CD8-positive, alpha-beta memory T cell (primary cell): Measurements from ENCODE around the gene MAST3. TPM values are rescaled to one million over a fixed set of nuclear protein-coding genes. Genes with fewer than 3 reads are reported as not detected.
A peak's percentile ranks its signal among the peaks of the same experiment; 100 is the strongest.

ENCODE experiments used
- CTCF ChIA-PET: fragments of 350-600 bp; sonication (Branson Sonifier 250); formaldehyde crosslinking; loops from one replicate; lab custom pipeline; 2021; ENCODE audit warnings: antibody characterized with exemption; lab: Charles Lee
- POLR2A ChIA-PET: fragments of 350-600 bp; sonication (Branson Sonifier 250); formaldehyde crosslinking; loops from one replicate; lab custom pipeline; 2021; ENCODE audit warnings: antibody characterized with exemption; lab: Charles Lee
- DNase-seq, 5 donors: peaks; one replicate each; pipeline versions ENCODE4 v3.0.0 to v3.0.0-alpha.2; 2020 to 2022; ENCODE audit warnings: mixed read lengths in 1 of 5
- H3K27ac ChIP-seq: one replicate; pipeline ENCODE4 v1.7.0; 2013; ENCODE audit warnings: low read depth, mild to moderate bottlenecking, low read length, moderate library complexity
- H3K27me3 ChIP-seq: 2 replicates; pipeline ENCODE4 v1.7.0; 2013; ENCODE audit warnings: low read length, mild to moderate bottlenecking; ENCODE audit not compliant: insufficient read depth, poor library complexity, severe bottlenecking
- H3K36me3 ChIP-seq: 2 replicates; pipeline ENCODE4 v1.7.0; 2013; ENCODE audit warnings: mild to moderate bottlenecking, low read length, moderate library complexity; ENCODE audit not compliant: insufficient read depth
- H3K4me1 ChIP-seq: 2 replicates; pipeline ENCODE4 v1.7.0; 2013; ENCODE audit warnings: mild to moderate bottlenecking, low read length, moderate library complexity; ENCODE audit not compliant: insufficient read depth
- H3K4me3 ChIP-seq: 2 replicates; pipeline ENCODE4 v1.7.0; 2013; ENCODE audit warnings: mild to moderate bottlenecking, low read length
- H3K9me3 ChIP-seq: 2 replicates; pipeline ENCODE4 v1.7.0; 2013; ENCODE audit warnings: mild to moderate bottlenecking, low read length
- H3K27ac Mint-ChIP-seq, 8 donors: one replicate each; pipeline ENCODE4 v1.8.0; 2020 to 2021; ENCODE audit warnings: mixed read lengths in 8 of 8, mild to moderate bottlenecking in 6 of 8, inconsistent platforms in 3 of 8, moderate library complexity in 3 of 8
- H3K27me3 Mint-ChIP-seq, 2 donors: one replicate each; pipeline ENCODE4 v1.8.0; 2020 to 2021; ENCODE audit warnings: mixed read lengths in 2 of 2, mild to moderate bottlenecking in 1 of 2, moderate library complexity in 1 of 2
- H3K36me3 Mint-ChIP-seq, 3 donors: one replicate each; pipeline ENCODE4 v1.8.0; 2020 to 2021; ENCODE audit warnings: mixed read lengths in 3 of 3, inconsistent platforms in 1 of 3, mild to moderate bottlenecking in 1 of 3
- H3K4me1 Mint-ChIP-seq, 3 donors: one replicate each; pipeline ENCODE4 v1.8.0; 2020 to 2021; ENCODE audit warnings: mixed read lengths in 3 of 3, inconsistent platforms in 1 of 3, mild to moderate bottlenecking in 1 of 3
- H3K4me3 Mint-ChIP-seq, 7 donors: one replicate each; pipeline ENCODE4 v1.8.0; 2020 to 2021; ENCODE audit warnings: mixed read lengths in 7 of 7, mild to moderate bottlenecking in 6 of 7, moderate library complexity in 4 of 7, inconsistent platforms in 2 of 7
- H3K9me3 Mint-ChIP-seq, 5 donors: one replicate each; pipeline ENCODE4 v1.8.0; 2020 to 2022; ENCODE audit warnings: mixed read lengths in 5 of 5, mild to moderate bottlenecking in 3 of 5, moderate library complexity in 2 of 5, inconsistent platforms in 1 of 5
- polyA plus RNA-seq: library from polyadenylated mRNA; unstranded; fragments of 300-500 nt; fragmentation: Illumina TruSeq; gene quantifications from one replicate; pipeline ENCODE4 v1.2.3, GENCODE V29; 2021
- total RNA-seq, 2 experiments: library from RNA; stranded (reverse); gene quantifications; one replicate each; pipeline ENCODE4 v1.2.3, GENCODE V29; 2021

The MAST3 gene
- total and polyA plus RNA-seq, 3 experiments from 2014 or later, result 15.0 to 18.6 (median 15.9) TPM

DNA sequence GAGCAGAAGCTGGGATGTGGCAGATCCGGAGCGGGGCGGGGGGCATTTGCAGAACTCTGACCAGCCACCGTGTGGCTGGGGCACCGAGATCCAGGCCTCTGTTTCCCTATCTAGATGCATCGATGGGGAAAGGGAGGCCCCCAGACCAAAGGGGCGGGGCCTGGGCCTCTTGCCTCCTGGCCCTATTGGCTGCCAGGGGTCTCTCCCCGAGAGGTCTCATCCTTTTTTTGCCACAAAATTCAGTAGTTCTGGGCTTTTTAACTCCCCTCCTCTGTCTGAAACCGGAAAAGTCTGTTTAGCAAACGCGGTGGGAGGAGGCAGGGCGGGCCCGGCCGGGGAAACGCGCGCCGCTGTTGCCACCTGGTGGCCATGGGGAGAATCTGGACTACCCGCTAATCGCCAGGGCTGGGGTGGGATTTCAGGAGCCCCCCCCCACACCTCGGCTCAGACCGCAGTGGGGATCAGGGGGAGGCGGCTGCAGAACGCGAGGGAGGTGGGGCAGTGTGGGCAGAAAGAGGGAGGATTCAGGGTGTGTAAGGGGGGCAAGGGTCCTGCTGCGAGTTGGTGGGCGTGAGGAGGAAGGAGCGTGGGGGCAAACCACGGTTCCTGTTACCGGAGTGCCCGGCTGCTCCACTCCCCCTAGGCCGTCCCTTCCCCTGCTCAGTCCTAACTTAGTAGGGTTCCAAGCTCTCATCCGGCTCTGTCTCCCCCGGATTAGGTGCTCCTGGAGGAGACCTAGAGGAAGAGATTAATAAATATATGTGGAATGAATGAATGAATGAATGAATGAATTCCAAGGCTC lies 39.2 kb upstream of the MAST3 start:
- Histone ChIP-seq H3K4me1 (peaks cover 13% of the 10 kb centered on the region), H3K9me3 (no peaks in the 10 kb centered on the region), H3K36me3 (peaks cover 7% of the 10 kb centered on the region), H3K27me3 (no peaks in the 10 kb centered on the region), H3K27ac (peak overlapping the region; percentile 38), H3K4me3 (no peak overlapping the region)
- peak overlapping the region in 7 of 8 donors; percentile 68 to 92 (median 84) for H3K27ac Mint-ChIP-seq
- peaks cover 0 to 1% of the 10 kb centered on the region in 2 donors for H3K27me3 Mint-ChIP-seq
- ChIA-PET POLR2A (interaction anchor here (0.7 to 2.3 kb wide), 5 partner anchors 13 to 59 kb away, joined by 3 to 15 read pairs (median 3); partner anchors contain the start of gene ARRDC2), CTCF (interaction anchor here (0.6 to 10.6 kb wide), 29 partner anchors 13 to 126 kb away, joined by 3 to 168 read pairs (median 4); partner anchors contain the start of genes ARRDC2 and CCDC124)
- peaks cover 7 to 15% (median 8%) of the 10 kb centered on the region in 3 donors for H3K4me1 Mint-ChIP-seq
- H3K4me3 Mint-ChIP-seq, result peak overlapping the region in 3 of 7 donors; percentile 32 to 76 (median 42)
- H3K36me3 Mint-ChIP-seq, result peaks cover 0 to 29% (median 8%) of the 10 kb centered on the region in 3 donors
- no peaks in the 10 kb centered on the region for H3K9me3 Mint-ChIP-seq
- DNase-seq, result peak; percentile 72 to 88 (median 74)

- POLR2A ChIA-PET, result interaction anchor here (1.0 to 2.3 kb wide), 3 partner anchors 42 to 56 kb away, joined by 3 to 15 read pairs (median 3); partner anchors contain the start of gene ARRDC2
- Histone ChIP-seq H3K4me3 (no peak overlapping the region), H3K4me1 (peaks cover 13% of the 10 kb centered on the region), H3K27ac (no peak overlapping the region), H3K36me3 (peaks cover 7% of the 10 kb centered on the region), H3K9me3 (no peaks in the 10 kb centered on the region), H3K27me3 (no peaks in the 10 kb centered on the region)
- CTCF ChIA-PET, result interaction anchor here (0.7 to 10.6 kb wide), 20 partner anchors 15 to 199 kb away, joined by 3 to 168 read pairs (median 4); partner anchors contain the start of genes ARRDC2, CCDC124 and RPL18A
- peak overlapping the region in 3 of 8 donors; percentile 11 to 66 (median 55) for H3K27ac Mint-ChIP-seq
- no peaks in the 10 kb centered on the region for H3K9me3 Mint-ChIP-seq
- peaks cover 0 to 32% (median 9%) of the 10 kb centered on the region in 3 donors for H3K36me3 Mint-ChIP-seq
- H3K4me3 Mint-ChIP-seq, result no peak overlapping the region
- DNase-seq, result no peak
- peaks cover 0 to 1% of the 10 kb centered on the region in 2 donors for H3K27me3 Mint-ChIP-seq
- H3K4me1 Mint-ChIP-seq, result peaks cover 7 to 10% (median 8%) of the 10 kb centered on the region in 3 donors
Observed at GRCh38 chr19:18059297-18059696, 38.3 kb upstream of the MAST3 start.

DNA sequence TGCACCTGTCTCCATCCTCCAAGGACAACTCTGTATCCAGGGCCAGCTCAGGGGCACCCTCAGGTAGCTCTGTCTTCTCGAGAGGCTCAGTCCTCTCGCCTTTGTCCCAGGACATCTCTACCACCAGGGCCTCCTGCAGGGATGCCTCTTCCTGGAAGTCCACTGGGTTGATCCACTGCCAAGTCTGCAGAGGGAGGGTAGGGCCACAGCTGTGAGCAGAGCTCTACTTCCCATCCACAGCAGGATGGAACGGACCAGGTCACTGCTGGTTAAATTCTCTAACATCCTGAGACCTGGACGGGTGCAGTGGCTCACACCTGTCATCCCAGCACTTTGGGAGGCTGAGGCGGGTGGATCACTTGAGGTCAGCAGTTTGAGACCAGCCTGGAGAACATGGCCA lies 37.7 kb upstream of the MAST3 start:
- ChIA-PET POLR2A (interaction anchor here (1.0 to 2.3 kb wide), 2 partner anchors 43 to 52 kb away, joined by 3 to 15 read pairs; partner anchors contain the start of gene ARRDC2), CTCF (interaction anchor here (1.1 to 10.6 kb wide), 13 partner anchors 16 to 200 kb away, joined by 3 to 168 read pairs (median 5); partner anchors contain the start of genes ARRDC2 and RPL18A)
- H3K36me3 Mint-ChIP-seq, result peaks cover 4 to 35% (median 9%) of the 10 kb centered on the region in 3 donors
- H3K9me3 ChIP-seq, result no peaks in the 10 kb centered on the region
- DNase-seq, result no peak
- H3K27ac Mint-ChIP-seq, result no peak overlapping the region
- peaks cover 7 to 10% (median 8%) of the 10 kb centered on the region in 3 donors for H3K4me1 Mint-ChIP-seq
- no peaks in the 10 kb centered on the region for H3K9me3 Mint-ChIP-seq
- peaks cover 13% of the 10 kb centered on the region for H3K4me1 ChIP-seq
- no peak overlapping the region for H3K4me3 Mint-ChIP-seq
- no peaks in the 10 kb centered on the region for H3K27me3 ChIP-seq
- H3K4me3 ChIP-seq, result no peak overlapping the region
- peaks cover 7% of the 10 kb centered on the region for H3K36me3 ChIP-seq
- no peak overlapping the region for H3K27ac ChIP-seq
- peaks cover 0 to 1% of the 10 kb centered on the region in 2 donors for H3K27me3 Mint-ChIP-seq

- no peaks in the 10 kb centered on the region for H3K9me3 ChIP-seq
- no peak overlapping the region for H3K27ac ChIP-seq
- H3K4me3 Mint-ChIP-seq, result no peak overlapping the region
- H3K4me1 ChIP-seq, result peaks cover 13% of the 10 kb centered on the region
- no peaks in the 10 kb centered on the region for H3K27me3 Mint-ChIP-seq
- H3K27ac Mint-ChIP-seq, result peak overlapping the region in 1 of 8 donors; percentile 77
- ChIA-PET POLR2A (no interaction called here), CTCF (interaction anchor here (1.1 to 10.6 kb wide), 10 partner anchors 30 to 201 kb away, joined by 3 to 168 read pairs (median 8); partner anchors contain the start of genes ARRDC2 and RPL18A)
- H3K27me3 ChIP-seq, result no peaks in the 10 kb centered on the region
- no peak overlapping the region for H3K4me3 ChIP-seq
- H3K36me3 ChIP-seq, result peaks cover 7% of the 10 kb centered on the region
- H3K36me3 Mint-ChIP-seq, result peaks cover 7 to 39% (median 9%) of the 10 kb centered on the region in 3 donors
- H3K4me1 Mint-ChIP-seq, result peaks cover 7 to 10% (median 8%) of the 10 kb centered on the region in 3 donors
- DNase-seq, result no peak
- no peaks in the 10 kb centered on the region for H3K9me3 Mint-ChIP-seq
Observed at GRCh38 chr19:18060472-18060871, 37.1 kb upstream of the MAST3 start.

DNA sequence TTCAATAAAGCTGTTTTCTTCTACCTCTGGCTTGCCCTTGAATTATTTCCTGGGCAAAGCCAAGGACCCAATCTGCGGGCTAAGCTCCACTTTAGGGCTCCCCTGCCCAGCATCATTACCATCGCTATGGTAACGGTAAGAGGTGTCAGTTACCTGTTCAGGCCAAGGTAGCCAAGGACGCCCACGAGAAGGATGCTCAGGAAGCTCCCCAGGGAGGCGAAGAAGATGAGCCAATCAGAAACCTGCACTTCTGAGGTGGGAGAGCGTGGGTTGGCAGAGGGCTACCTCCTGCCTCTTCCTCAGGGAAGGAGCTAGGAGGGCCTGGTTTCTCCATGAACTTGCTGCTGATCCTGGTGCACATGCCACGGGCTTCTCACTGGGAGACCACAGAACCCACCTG lies 35.5 kb upstream of the MAST3 start:
- H3K9me3 Mint-ChIP-seq, result no peaks in the 10 kb centered on the region
- no peaks in the 10 kb centered on the region for H3K27me3 ChIP-seq
- H3K36me3 Mint-ChIP-seq, result peaks cover 7 to 46% (median 9%) of the 10 kb centered on the region in 3 donors
- no peak overlapping the region for H3K27ac ChIP-seq
- no peak overlapping the region for H3K4me3 Mint-ChIP-seq
- no peak overlapping the region for H3K4me3 ChIP-seq
- H3K36me3 ChIP-seq, result peaks cover 7% of the 10 kb centered on the region
- peaks cover 7 to 10% (median 8%) of the 10 kb centered on the region in 3 donors for H3K4me1 Mint-ChIP-seq
- H3K27me3 Mint-ChIP-seq, result no peaks in the 10 kb centered on the region
- peaks cover 13% of the 10 kb centered on the region for H3K4me1 ChIP-seq
- H3K9me3 ChIP-seq, result no peaks in the 10 kb centered on the region
- ChIA-PET CTCF (interaction anchor here (1.1 to 10.6 kb wide), 9 partner anchors 49 to 190 kb away, joined by 3 to 168 read pairs (median 3); partner anchors contain the start of gene ARRDC2), POLR2A (interaction anchor here (0.7 kb wide), 1 partner anchor 17 kb away, joined by 3 read pairs; no protein-coding TSS in a partner anchor)
- H3K27ac Mint-ChIP-seq, result peak overlapping the region in 2 of 8 donors; percentile 19 to 51
- no peak for DNase-seq

- DNase-seq, result peak in 2 of 5 donors; percentile 15 to 62
- Histone ChIP-seq H3K27me3 (no peaks in the 10 kb centered on the region), H3K4me1 (peaks cover 4% of the 10 kb centered on the region), H3K27ac (no peak overlapping the region), H3K36me3 (peaks cover 7% of the 10 kb centered on the region), H3K9me3 (no peaks in the 10 kb centered on the region), H3K4me3 (no peak overlapping the region)
- Mint-ChIP-seq H3K4me1 (peaks cover 2 to 3% (median 2%) of the 10 kb centered on the region in 3 donors), H3K27ac (peak overlapping the region in 5 of 8 donors; percentile 2 to 70 (median 32)), H3K36me3 (peaks cover 7 to 53% (median 10%) of the 10 kb centered on the region in 3 donors), H3K9me3 (no peaks in the 10 kb centered on the region), H3K4me3 (no peak overlapping the region), H3K27me3 (no peaks in the 10 kb centered on the region)
- CTCF ChIA-PET, result interaction anchor here (1.2 to 10.6 kb wide), 6 partner anchors 19 to 105 kb away, joined by 3 to 168 read pairs (median 4); partner anchors contain the start of genes ARRDC2 and IL12RB1
- POLR2A ChIA-PET, result no interaction called here
Observed at GRCh38 chr19:18063463-18063862, 34.1 kb upstream of the MAST3 start.

DNA sequence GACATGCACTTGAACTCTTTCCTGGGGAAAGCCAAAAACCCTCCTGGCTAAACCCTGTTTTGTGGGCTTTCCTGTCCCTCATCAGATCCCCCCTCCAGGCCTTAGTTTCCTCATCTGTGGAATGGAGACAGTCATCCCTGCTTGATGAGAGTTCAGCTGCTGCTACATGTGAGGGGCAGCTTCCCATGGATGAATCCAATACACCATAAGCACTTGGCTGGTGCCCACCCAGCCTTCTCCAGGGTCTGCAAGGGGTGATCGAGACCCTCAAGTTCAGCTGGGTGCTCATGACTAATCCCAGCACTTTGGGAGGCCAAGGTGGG lies 32.4 kb upstream of the MAST3 start:
- H3K27me3 ChIP-seq, result no peaks in the 10 kb centered on the region
- no peak overlapping the region for H3K27ac ChIP-seq
- no peaks in the 10 kb centered on the region for H3K9me3 ChIP-seq
- Mint-ChIP-seq H3K4me3 (no peak overlapping the region), H3K36me3 (peaks cover 7 to 56% (median 10%) of the 10 kb centered on the region in 3 donors), H3K27me3 (no peaks in the 10 kb centered on the region), H3K27ac (no peak overlapping the region), H3K4me1 (no peaks in the 10 kb centered on the region), H3K9me3 (no peaks in the 10 kb centered on the region)
- CTCF ChIA-PET, result interaction anchor here (2.1 kb wide), 1 partner anchor 127 kb away, joined by 4 read pairs; no protein-coding TSS in a partner anchor
- H3K36me3 ChIP-seq, result peaks cover 9% of the 10 kb centered on the region
- no peaks in the 10 kb centered on the region for H3K4me1 ChIP-seq
- DNase-seq, result no peak
- H3K4me3 ChIP-seq, result no peak overlapping the region
- POLR2A ChIA-PET, result interaction anchor here (0.6 kb wide), 1 partner anchor 22 kb away, joined by 5 read pairs; the partner anchor contains the start of gene IL12RB1
